ENCODE measurements around the gene PLA2G4B.

PLA2G4B gene

DNA sequence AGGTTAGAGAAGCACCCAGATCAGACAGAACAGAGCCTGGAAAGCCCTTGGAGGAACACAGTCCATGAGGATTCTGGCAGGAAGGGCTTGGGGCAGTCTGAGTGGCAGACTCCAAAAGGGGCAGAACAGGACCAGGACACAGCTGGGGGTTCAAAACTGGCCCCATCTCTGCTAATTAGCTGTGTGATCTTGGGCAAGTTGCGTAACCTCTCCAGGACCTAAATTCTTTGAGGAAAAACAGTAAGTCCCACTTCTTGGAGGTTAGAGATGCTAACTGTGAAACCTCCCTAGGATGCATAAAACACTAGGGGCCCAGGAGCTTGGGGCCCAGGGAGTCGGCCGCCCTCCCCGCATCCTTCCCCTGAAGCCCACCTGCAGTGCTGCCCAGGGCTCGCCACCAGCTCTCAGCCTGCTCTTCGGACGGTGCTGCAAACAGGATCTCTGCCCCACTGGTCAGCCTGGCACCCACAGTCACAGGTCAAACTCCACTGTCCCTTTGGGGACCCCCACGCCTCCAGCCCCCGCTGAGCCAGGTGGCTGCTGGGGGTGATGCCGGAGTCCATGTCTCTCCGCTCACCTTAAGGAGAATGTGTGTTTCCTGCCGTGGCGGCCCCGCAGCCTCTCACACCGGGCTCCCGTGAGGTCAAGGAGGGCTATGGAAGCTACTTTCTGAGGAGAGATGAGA, 12.0 kb downstream of the PLA2G4B start:
- no peak for TF ChIP-seq CTCF (IDR thresholded peaks at IDR 0.05; ENCODE audit: borderline replicate concordance, insufficient read depth, low read depth, low read length)
- no peak overlapping the region for H3K4me3 ChIP-seq (ENCODE audit: low read depth, low read length)

- no peak for TF ChIP-seq CTCF (IDR thresholded peaks at IDR 0.05; ENCODE audit: borderline replicate concordance, insufficient read depth, low read depth, low read length)
Observed at GRCh38 chr15:41851167-41851523, 12.5 kb downstream of the PLA2G4B start.

DNA sequence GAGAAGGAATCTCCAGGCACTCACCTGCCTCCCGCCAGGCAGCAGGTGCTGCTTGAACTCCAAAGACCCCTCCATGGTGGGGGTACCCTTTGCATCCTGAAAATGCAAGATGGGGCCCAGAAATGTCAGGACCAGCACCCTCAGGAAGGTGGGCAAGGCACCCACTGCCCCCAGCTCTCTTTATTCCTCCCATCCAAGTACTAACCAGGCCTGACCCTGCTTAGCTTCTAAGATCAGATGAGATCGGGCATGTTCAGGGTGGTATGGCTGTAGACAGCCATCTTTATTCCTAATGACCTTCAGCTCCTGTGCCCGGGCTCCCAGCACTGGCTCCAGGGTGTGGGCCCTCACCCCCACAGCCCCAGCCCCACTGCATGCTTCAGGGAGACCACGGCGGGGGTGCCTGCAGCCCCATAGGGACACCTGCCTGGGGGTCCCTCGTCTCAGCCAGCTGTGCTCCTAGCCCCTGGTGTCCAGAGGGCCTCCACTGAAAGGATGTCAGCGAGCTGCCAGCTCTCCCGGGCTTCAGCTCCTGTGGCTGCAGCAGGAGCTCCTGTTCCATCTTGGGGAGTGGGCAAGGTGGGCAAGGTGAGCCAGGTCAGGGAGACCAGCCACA, 13.2 kb downstream of the PLA2G4B start:
- H3K4me3 ChIP-seq (ENCODE audit: low read depth, low read length) = no peak overlapping the region
- TF ChIP-seq CTCF (IDR thresholded peaks at IDR 0.05; ENCODE audit: borderline replicate concordance, insufficient read depth, low read depth, low read length) = no peak

More at GRCh38 chr15:41851167-41851523, 12.5 kb downstream of the PLA2G4B start:
- H3K4me3 ChIP-seq (ENCODE audit: low read depth, low read length) = no peak overlapping the region

GRCh38 chr15:41852736-41853590, 14.3 kb downstream of the PLA2G4B start:
- H3K4me3 ChIP-seq (ENCODE audit: low read depth, low read length) = no peak overlapping the region
- no peak for TF ChIP-seq CTCF (IDR thresholded peaks at IDR 0.05; ENCODE audit: borderline replicate concordance, insufficient read depth, low read depth, low read length)

DNA sequence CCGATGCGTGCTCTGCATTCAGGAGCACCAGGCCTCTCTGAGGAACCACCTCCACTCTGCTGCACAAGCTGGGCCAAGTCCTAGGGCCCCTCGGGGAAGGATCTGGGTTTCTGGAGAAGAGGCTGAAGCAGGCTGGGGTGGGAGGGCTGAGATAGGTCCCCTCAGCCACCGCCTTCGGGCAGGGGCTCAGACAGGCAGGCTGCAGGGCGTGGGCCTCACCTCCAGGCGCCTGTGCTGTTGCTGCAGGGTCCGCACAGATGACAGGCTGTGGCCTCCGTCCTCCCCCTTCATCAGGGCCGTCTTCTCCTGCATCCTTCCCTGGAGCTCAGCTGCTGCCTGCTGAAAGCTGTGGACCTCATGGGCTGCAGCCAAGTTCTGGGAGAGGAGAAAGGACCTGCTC, 15.2 kb downstream of the PLA2G4B start:
- H3K4me3 ChIP-seq (ENCODE audit: low read depth, low read length) = no peak overlapping the region
- no peak for TF ChIP-seq CTCF (IDR thresholded peaks at IDR 0.05; ENCODE audit: borderline replicate concordance, insufficient read depth, low read depth, low read length)

- TF ChIP-seq CTCF (IDR thresholded peaks at IDR 0.05; ENCODE audit: borderline replicate concordance, insufficient read depth, low read depth, low read length) = no peak
- no peak overlapping the region for H3K4me3 ChIP-seq (ENCODE audit: low read depth, low read length)
Observed at GRCh38 chr15:41854443-41854842, 15.8 kb downstream of the PLA2G4B start.
